ENCODE measurements around the gene RXRA. TPM values are rescaled to one million over a fixed set of nuclear protein-coding genes. Genes with fewer than 3 reads are reported as not detected.
A peak's percentile ranks its signal among the peaks of the same experiment; 100 is the strongest.

RXRA gene
- total and polyA plus RNA-seq, 2 of the 4 experiments (the other 2 are of a cell fraction): 7.5 to 17.9 TPM

- dilution Hi-C loops (cut with HindIII; ENCODE audit: low sequenced_read_pairs, unreplicated experiment): no loop called here
These were observed 31.9 kb downstream of the RXRA start for GRCh38 chr9:134358026-134358661.

More at GRCh38 chr9:134358026-134358661, 31.9 kb downstream of the RXRA start:
- intact Hi-C loops (cut with micrococcal nuclease) (no loop called here), in situ Hi-C loops (cut with MboI; ENCODE audit: low sequenced_read_pairs) (no loop called here)
- Histone ChIP-seq H3K9me3 (ENCODE audit: control insufficient read depth, insufficient read depth, low read length) (no peaks in the 10 kb centered on the region), H3K79me1 (ENCODE audit: low read depth in 1 of 2, low read length in 2 of 2) (peaks cover 16 to 92% of the 10 kb centered on the region in 2 experiments), H3K18ac (ENCODE audit: low read depth, low read length) (no peak overlapping the region), H4K5ac (ENCODE audit: low read depth, low read length) (no peak overlapping the region), H3K4me1 (ENCODE audit: control insufficient read depth, insufficient read depth, low read length) (peaks cover 8% of the 10 kb centered on the region; the same call in 1 of the 2 replicates), H2BK120ac (ENCODE audit: low read depth, low read length) (no peak overlapping the region), H2AK5ac (ENCODE audit: low read depth, low read length) (no peak overlapping the region), H2BK5ac (ENCODE audit: low read depth, low read length, poor library complexity, severe bottlenecking) (no peak overlapping the region), H4K20me1 (ENCODE audit: insufficient read depth, low read length) (peaks cover 100% of the 10 kb centered on the region), H3K4me2 (ENCODE audit: low read depth, low read length) (no peak overlapping the region), H3K4ac (ENCODE audit: low read depth, low read length) (no peak overlapping the region), H2AFZ (replicated peaks; ENCODE audit: low read length, poor library complexity) (peak overlapping the region; percentile 32), H4K8ac (ENCODE audit: low read depth in 2 of 2, low read length in 2 of 2) (no peak overlapping the region), H3K27me3 (ENCODE audit: control insufficient read depth, insufficient read depth, low read length) (no peaks in the 10 kb centered on the region), H3K14ac (replicated peaks; ENCODE audit: low read depth, low read length) (no peak overlapping the region), H3K9ac (ENCODE audit: low read depth, low read length) (no peak overlapping the region), H4K91ac (ENCODE audit: insufficient read depth, low read depth, low read length) (no peak overlapping the region), H2BK15ac (ENCODE audit: low read depth, low read length) (no peak overlapping the region), H3K56ac (ENCODE audit: extremely low read depth, insufficient read depth, low read length) (no peak overlapping the region), H3K27ac (ENCODE audit: insufficient read depth, low read length) (no peak overlapping the region), H2AK9ac (replicated peaks; ENCODE audit: low read depth, low read length, poor library complexity) (no peak overlapping the region), H3K36me3 (ENCODE audit: control insufficient read depth, insufficient read depth, low read length) (no peaks in the 10 kb centered on the region), H2BK20ac (ENCODE audit: low read depth, low read length) (no peak overlapping the region), H3K9me1 (ENCODE audit: insufficient read depth, low read length) (peaks cover 3% of the 10 kb centered on the region; the same call in 1 of the 2 replicates), H3K23ac (ENCODE audit: low read depth, low read length) (no peak overlapping the region), H3K4me3 (ENCODE audit: insufficient read depth, low read depth, low read length) (no peak overlapping the region)
- WGBS, 2 experiments (ENCODE audit: extremely low coverage in 2 of 2, insufficient read length in 1 of 2): 96% methylated on average over 14 of the region's 16 CpGs; no CpG with 5 or more reads in 1 of the 2 experiments
- no TSS peak for BruUV-seq (replicated peaks)
- DNase-seq (no peak), ATAC-seq (ENCODE audit: low read depth) (no peak)
- POLR2A ChIA-PET (ENCODE audit: unreplicated experiment): no interaction called here
- TF ChIP-seq MXI1 (IDR thresholded peaks at IDR 0.05; ENCODE audit: borderline replicate concordance, low read depth, low read length) (no peak), BHLHE40 (IDR thresholded peaks at IDR 0.05; ENCODE audit: low read depth, low read length) (no peak), RAD21 (IDR thresholded peaks at IDR 0.05; ENCODE audit: low read length) (no peak), ELK1 (IDR thresholded peaks at IDR 0.05; ENCODE audit: borderline replicate concordance, low read depth, low read length) (no peak), FOS (IDR thresholded peaks at IDR 0.05; ENCODE audit: low read depth, low read length) (no peak), RCOR1 (IDR thresholded peaks at IDR 0.05; ENCODE audit: insufficient replicate concordance, low read length) (no peak), NFE2L2 (IDR thresholded peaks at IDR 0.05; ENCODE audit: low read depth, low read length) (no peak), MAZ (IDR thresholded peaks at IDR 0.05; ENCODE audit: borderline replicate concordance, low read depth, low read length) (no peak), POLR2A (IDR thresholded peaks at IDR 0.05; ENCODE audit: low read depth, low read length) (no peak), CEBPB (IDR thresholded peaks at IDR 0.05; ENCODE audit: low read depth, low read length) (no peak), CHD1 (IDR thresholded peaks at IDR 0.05; ENCODE audit: low read depth, low read length) (no peak), USF2 (IDR thresholded peaks at IDR 0.05; ENCODE audit: low read depth, low read length) (no peak), CTCF (conservative IDR thresholded peaks at IDR 0.05; ENCODE audit: low read depth, low read length) (no peak), MAFK (IDR thresholded peaks at IDR 0.05; ENCODE audit: low read depth, low read length) (no peak), RFX5 (IDR thresholded peaks at IDR 0.05; ENCODE audit: low read depth, low read length) (no peak)
- CTCF ChIA-PET: no interaction called here
